AG04450 (cell line): ENCODE data around the gene CYB5B. TPM values are rescaled to one million over a fixed set of nuclear protein-coding genes. Genes with fewer than 3 reads are reported as not detected.

ENCODE experiments used
- CTCF ChIA-PET: fragments of 300-600, 350-600 bp; formaldehyde crosslinking; extraction: SDS; loops from one replicate; lab custom pipeline; 2022; ENCODE audit warnings: antibody characterized with exemption, inconsistent platforms; lab: Charles Lee
- POLR2A ChIA-PET: fragments of 350-600 bp; formaldehyde crosslinking; extraction: SDS; loops from one replicate; lab custom pipeline; 2021; ENCODE audit warnings: antibody characterized with exemption, inconsistent platforms; lab: Yijun Ruan, JAX
- DNase-seq: peaks from one replicate; pipeline ENCODE4 v3.0.0-alpha.2; 2011; ENCODE audit warnings: low read depth, low spot score
- H3K27ac ChIP-seq: one replicate; pipeline ENCODE4 v1.5.1; 2012; ENCODE audit warnings: low read depth, low read length, control low read depth
- H3K27me3 ChIP-seq: one replicate; pipeline ENCODE4 v1.6.0; 2012; ENCODE audit warnings: low read length; ENCODE audit not compliant: control insufficient read depth, insufficient read depth
- H3K4me3 ChIP-seq: 2 replicates; pipeline ENCODE4 v1.5.1; 2011; ENCODE audit warnings: mild to moderate bottlenecking, low read depth, low read length, control low read depth
- H3K9me3 ChIP-seq: 2 replicates; pipeline ENCODE4 v1.5.1; 2012; ENCODE audit warnings: low read length; ENCODE audit not compliant: control insufficient read depth, insufficient read depth
- polyA plus RNA-seq: library from polyadenylated mRNA; depleted of rRNA; stranded (reverse); fragments of >200 nt; gene quantifications from 2 replicates; pipeline ENCODE4 v1.2.3, GENCODE V29; 2011
- TF ChIP-seq, protein P1 (sequence below): IDR thresholded peaks from 2 replicates; pipeline ENCODE4 v1.5.1; 2011; ENCODE audit warnings: low read depth, low read length, control low read depth, inconsistent platforms

Gene CYB5B
- polyA plus RNA-seq, 1 experiment: 148 TPM

DNA sequence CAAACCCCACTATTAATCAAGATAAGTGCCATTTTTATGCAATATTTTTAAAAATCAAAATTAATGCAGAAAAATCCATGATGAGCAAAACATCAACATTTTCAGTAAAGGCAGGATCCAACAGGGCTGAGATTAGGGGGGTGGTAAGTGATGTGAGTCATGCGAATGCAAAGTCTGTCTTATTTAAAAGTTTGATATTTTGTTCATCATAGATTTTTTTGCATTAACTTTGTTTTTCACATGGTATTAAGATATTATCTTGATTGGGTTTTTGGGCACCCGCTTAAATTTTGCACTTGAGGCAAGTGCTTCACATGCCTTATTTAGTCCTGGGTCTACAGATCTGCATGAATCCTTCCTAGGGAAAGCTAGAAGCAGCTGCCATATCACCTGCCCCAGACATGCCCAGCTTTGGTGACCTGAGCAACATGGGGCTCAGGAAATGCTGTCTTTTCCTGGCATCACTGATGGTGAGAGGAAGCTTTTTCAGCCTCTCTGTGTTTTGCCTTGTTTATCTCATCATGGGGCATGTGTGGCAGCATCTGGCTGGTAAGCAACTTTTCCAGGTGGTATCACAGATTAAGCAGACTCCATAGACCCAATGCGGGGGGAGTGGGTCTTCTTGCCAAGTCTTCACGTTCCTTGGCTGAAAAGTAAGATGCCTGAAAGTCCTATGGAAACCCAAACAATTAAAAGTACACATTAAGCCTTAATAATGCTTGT is 83.8 kb downstream of the CYB5B start:
- TF ChIP-seq, protein P1, sequence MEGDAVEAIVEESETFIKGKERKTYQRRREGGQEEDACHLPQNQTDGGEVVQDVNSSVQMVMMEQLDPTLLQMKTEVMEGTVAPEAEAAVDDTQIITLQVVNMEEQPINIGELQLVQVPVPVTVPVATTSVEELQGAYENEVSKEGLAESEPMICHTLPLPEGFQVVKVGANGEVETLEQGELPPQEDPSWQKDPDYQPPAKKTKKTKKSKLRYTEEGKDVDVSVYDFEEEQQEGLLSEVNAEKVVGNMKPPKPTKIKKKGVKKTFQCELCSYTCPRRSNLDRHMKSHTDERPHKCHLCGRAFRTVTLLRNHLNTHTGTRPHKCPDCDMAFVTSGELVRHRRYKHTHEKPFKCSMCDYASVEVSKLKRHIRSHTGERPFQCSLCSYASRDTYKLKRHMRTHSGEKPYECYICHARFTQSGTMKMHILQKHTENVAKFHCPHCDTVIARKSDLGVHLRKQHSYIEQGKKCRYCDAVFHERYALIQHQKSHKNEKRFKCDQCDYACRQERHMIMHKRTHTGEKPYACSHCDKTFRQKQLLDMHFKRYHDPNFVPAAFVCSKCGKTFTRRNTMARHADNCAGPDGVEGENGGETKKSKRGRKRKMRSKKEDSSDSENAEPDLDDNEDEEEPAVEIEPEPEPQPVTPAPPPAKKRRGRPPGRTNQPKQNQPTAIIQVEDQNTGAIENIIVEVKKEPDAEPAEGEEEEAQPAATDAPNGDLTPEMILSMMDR: no peak
- DNase-seq: no peak
- H3K27ac ChIP-seq: no peak overlapping the region
- ChIA-PET POLR2A (no interaction called here), CTCF (no interaction called here)
- no peak overlapping the region for H3K4me3 ChIP-seq
- no peaks in the 10 kb centered on the region for H3K27me3 ChIP-seq
- no peaks in the 10 kb centered on the region; the same call in 1 of the 2 replicates for H3K9me3 ChIP-seq

DNA sequence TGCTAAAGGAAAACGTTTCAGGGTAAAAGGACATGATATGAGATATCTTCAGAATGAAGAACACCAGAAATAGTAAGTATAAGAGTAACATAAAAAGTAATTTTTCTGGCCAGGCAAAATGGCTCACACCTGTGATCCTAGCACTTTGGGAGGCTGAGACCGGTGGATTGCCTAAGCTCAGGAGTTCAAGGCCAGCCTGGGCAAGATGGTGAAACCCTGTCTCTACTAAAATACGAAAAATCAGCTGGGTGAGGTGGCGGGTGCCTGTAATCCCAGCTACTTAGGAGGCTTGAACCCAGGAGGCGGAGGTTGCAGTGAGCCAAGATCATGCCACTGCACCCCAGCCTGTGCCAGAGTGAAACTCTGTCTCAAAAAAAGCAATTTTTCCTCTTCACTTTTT is 84.7 kb downstream of the CYB5B start:
- DNase-seq: no peak
- H3K9me3 ChIP-seq: no peaks in the 10 kb centered on the region; the same call in 1 of the 2 replicates
- ChIA-PET POLR2A (no interaction called here), CTCF (no interaction called here)
- TF ChIP-seq, protein P1: no peak
- no peaks in the 10 kb centered on the region for H3K27me3 ChIP-seq
- H3K27ac ChIP-seq: no peak overlapping the region
- H3K4me3 ChIP-seq: no peak overlapping the region

DNA sequence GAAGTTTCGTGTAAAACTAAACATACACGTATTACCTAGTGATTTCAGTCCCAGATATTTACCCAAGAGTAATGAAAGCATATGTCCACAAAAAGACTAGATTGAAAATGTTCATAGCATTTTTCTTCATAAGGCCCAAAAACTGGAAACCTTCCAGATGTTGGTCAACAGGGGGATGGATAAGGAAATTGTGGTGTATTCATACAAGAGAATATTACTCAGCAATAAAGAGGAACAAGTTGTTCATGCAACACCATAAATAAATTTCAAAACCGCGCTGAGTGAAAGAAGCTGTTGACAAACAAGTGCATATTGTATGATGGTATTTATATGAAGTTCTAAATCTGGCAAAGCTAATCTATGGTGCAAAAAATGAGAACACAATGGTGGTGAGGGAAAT is 87.2 kb downstream of the CYB5B start:
- H3K27ac ChIP-seq: no peak overlapping the region
- ChIA-PET POLR2A (no interaction called here), CTCF (no interaction called here)
- no peaks in the 10 kb centered on the region for H3K9me3 ChIP-seq
- no peak for DNase-seq
- no peak overlapping the region for H3K4me3 ChIP-seq
- TF ChIP-seq, protein P1: no peak
- H3K27me3 ChIP-seq: no peaks in the 10 kb centered on the region

- CTCF ChIA-PET: no interaction called here
- DNase-seq: peak; percentile 10
These were observed 89.0 kb downstream of the CYB5B start for GRCh38 chr16:69513180-69513966.

More at GRCh38 chr16:69513180-69513966, 89.0 kb downstream of the CYB5B start:
- POLR2A ChIA-PET: interaction anchor here (0.6 kb wide), 1 partner anchor 11 kb away, joined by 4 read pairs; no protein-coding TSS in a partner anchor
- H3K9me3 ChIP-seq: no peaks in the 10 kb centered on the region
- H3K27ac ChIP-seq: peak overlapping the region; percentile 3
- H3K27me3 ChIP-seq: no peaks in the 10 kb centered on the region
- H3K4me3 ChIP-seq: no peak overlapping the region
- TF ChIP-seq, protein P1: no peak
